GF-D8 (cell line): ENCODE results near the gene PRAC1.
A peak's percentile ranks its signal among the peaks of the same experiment; 100 is the strongest.

ENCODE experiments used
- DNase-seq: peaks from one replicate; lab custom pipeline; 2025; lab: John Stamatoyannopoulos, UW

Gene PRAC1

DNA sequence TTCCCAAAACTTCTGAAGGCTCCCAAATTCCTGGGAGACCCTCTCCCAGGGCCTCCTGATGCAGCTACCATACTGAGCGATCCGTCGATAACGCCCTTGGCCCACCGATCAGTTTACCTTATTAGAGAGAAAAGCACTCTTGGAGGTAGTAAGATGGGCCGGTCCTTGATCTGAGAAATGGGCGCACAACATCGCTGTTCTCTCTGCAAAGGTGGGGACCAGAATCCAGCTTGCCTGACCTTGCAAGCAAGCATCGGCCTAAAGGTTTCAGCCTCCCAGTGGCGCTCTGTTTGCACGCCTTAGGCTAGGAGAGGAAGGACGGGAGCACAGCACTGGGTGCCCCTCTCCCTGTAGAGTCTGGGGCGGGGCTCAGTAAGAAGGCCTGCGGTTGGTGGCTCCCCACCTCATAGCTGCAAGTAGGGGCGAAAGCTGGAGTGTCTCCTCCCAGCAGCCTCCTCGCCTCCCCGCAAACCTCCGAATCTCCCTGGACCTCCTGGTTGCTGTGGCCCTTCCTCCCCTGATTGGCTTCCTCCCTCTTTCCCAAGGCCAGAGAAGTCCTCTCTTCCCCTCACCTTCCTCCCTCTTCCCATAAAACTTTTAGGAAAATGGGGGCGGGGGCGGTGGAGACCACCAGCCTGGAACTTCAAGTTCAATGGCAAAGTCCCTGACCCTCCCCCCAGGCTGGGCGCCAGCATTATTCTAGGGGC, at the start of gene PRAC1:
Gene PRAC1 (minus strand): TSS at position 318 of the 707 bp plus-strand sequence. CDS start 126 bp downstream, at position 192.
- DNase-seq, result no peak

DNA sequence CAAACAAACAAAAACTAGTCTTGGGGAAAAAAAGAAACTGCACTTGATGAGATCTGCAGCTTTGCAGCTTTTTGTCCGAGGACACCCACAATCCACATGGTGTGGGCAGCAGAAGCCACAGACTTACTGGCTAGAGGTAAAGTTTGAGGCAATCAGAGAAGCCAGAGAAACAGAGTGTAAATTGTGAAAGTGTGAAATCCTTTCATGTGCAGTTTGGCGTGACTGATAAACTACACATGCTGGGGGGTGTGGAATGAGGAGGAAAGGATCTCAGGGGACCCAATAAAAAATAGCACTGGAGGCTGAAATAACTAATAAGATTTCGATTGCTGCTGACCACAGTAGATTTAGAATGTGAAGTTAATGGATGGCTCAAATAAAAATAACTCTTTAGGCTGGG, 48.6 kb upstream of the PRAC1 start:
- DNase-seq, result peak; percentile 2

DNA sequence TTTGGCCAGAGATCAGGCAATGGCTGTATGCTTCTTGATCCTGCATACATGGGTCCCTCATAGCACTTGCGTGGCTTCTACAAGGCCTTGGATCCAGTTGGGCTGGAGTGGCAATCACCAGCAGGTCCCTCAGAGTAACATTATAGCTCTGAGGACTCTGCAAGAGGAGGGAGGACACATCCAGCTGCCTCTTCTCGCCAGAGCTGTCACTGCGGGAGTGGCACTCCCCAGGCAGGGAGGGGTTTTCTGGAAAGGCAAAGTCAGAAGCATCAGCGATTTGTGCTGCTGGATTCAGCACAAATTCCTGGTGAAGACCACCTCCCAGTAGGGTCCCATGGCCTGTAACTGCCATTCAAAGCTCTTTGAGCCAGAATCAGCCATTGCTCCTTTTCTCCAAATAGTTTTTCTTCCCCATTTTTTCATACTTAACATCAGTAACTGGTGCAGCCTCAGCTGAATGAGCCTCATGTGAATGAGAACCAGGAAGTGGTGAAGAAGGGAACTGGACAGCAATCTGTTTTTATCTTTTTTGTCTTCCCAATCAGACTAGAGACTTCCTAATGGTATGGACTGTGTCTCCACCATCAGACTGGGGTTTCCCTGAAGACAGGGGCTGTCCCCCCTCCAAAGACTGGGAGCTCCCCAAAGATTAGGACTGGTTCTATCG, 46.8 kb upstream of the PRAC1 start:
- DNase-seq, result no peak

DNA sequence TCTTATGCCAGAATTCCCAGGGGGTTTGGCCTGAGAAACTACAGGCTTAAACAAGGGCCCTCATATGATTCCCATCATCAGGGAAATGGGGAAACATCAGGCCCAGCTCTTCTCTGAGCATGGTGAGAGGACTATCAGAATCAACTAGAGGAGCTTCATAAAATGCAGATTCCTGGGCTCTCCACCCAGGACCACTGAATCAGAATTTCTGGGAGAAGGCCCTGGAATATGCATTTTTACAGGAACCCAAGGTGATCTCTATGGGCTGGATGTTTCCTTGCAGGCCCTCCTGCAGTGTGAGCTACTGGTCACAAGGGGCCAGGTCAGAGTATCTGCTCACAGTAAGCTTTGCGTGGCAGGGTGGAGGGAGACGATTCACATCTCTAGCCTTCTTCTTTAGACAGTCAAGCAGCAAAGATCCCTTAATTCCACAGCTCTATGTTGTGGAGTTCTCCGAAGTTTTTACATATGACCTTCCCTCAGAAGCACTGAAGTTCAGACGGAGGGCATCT, 45.0 kb upstream of the PRAC1 start:
- no peak for DNase-seq

DNA sequence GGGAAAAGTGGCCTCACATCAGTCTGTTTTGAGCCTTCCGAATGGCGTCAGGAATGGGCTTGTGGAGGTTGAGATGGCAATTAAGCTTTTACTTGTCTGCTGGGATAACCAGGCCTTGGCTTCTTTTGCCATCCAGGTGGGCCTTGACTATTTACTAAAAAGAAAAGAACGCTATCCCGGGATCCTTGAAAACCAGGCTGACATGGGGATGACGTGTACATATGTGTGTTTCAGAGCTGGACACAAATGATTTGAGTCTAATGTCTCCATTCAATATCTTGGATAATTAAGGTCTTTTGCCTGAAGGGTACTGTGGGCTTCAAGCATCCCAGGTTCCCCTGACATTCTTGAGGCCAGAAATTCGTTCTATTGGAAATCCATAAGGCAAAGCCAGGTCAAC, 38.8 kb upstream of the PRAC1 start:
- DNase-seq, result no peak

DNA sequence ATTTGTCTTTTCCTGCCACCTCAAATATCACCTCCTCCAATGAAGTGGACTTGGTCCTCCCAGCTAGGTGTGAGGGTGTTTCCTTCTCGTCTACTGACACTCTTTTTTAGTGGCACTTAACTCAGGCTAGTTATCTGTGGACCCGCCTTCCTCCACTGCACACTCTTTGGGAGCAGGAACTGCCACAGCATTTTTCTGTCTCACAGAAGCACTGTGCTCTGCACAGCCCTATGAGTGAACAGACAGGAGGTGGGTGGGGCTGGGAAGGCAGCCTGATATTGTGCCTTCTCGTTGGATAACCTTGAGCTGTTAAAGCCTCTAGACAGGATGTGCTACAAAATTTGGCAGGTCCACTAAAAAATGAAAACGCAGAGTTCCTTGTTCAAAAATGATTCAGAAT, 38.1 kb upstream of the PRAC1 start:
- no peak for DNase-seq

DNA sequence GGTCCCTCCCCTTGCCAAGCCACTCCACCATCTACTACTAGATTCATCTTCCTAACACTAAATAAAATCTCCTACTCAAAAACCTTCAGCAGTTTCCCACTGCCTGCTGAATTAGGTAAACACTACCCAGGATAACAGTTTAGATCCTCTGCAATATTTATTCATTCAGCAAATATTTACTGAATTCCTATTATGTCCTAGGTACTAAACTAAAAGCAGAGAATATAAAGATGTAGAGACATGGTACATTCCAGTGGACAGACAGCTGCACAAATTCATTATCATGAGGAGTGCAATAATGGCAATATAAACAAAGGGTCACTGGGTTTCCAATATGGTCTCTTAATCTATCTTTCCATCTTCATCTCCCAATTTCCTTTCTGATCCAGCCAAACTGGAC, 37.0 kb upstream of the PRAC1 start:
- no peak for DNase-seq

DNA sequence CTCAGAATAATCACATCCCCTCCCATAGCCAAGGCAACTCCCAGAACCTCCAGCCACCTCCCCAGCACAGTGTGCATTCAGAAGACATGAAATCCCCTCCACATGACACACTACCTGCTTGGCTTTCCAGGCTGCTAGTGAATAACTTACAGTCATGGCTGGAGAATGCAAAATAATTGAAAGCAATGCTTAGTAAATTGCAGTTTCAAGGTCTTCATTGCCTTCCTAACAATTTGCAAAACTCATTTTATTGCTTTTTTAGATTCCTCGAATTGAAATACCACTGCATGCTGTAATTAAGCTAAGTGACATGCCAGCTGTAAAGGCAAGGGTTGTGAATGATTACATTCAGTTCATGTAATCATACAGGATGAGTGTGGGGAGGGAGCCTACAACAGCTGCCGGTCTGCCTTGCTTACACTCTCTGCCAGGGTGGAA, 35.2 kb upstream of the PRAC1 start:
- no peak for DNase-seq

DNA sequence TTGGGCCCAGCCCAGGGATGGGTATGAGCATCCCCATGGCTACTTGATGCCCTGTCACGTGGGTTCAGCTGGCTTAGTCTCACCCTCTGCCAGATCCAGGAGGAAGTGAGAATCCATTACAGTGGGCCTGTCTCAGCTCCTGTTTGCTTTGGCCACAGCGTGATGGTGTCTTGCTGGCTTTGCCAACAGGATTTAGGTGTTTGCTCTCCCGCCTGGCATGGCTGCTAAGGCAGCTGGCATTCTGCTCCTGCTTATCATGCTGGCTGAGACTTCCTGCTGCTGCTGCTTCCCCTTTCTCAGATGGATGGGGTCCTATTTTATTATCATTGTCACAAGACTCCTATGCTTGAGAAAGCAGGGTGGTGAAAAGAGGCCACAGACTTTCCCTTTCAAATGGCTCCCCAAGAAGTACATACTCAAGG, 34.5 kb upstream of the PRAC1 start:
- DNase-seq, result peak; percentile 70

DNA sequence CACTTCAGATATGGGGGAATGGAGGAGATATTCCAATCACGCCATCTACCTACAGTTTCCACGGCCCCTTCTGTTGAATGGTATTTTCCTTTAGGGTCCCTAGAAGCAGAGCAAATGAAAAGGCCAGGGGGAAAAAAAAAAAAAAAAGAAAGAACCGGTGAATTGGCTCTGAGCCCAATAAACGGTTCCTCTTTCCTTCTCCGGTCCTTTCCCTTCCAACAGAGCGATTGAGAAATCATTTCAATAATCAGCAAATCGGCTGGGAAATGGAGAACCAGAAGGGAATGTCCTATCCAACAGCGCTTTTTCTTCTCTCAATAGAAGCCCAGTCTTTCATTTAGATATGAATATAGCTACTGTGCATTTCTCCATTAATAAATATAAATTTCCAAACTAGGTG, 33.0 kb upstream of the PRAC1 start:
- peak; percentile 7 for DNase-seq

DNA sequence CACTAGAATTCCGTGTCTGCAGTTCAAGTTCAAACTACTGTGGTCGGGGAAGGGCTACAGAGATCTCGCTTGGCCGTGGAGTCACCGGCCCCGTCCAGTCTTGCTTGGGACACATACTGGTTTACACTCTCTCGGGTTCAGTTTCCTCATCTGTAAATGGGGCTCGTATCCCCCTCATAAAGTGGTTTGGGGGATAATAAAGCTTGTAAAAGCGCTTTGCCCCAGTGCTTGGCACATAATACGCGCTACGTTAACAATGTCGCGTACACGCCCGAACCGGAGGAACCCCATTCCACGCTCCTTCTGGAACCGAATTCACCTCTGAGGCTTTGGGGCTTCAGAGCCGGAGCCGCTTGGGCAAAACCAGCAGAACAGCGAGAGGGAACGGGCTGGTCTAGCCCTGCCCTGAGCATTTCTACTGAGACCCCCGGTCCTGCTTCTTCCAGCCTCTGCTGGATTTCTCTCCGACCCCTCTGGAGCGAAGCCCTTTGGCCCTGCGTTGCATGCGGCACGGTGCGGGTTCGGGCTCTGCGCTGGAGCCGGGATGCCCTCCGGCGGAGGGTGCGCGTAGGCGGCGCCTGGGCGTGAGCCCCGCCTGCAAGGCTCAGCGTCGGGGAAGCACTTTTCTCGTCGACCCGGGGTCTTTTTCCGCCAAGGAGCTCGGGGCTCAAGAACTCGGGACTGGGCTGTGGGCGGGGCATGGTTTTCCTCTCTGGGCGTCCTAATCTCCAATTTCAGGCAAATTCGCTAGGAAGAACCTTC, 32.4 kb upstream of the PRAC1 start:
- DNase-seq, result no peak

DNA sequence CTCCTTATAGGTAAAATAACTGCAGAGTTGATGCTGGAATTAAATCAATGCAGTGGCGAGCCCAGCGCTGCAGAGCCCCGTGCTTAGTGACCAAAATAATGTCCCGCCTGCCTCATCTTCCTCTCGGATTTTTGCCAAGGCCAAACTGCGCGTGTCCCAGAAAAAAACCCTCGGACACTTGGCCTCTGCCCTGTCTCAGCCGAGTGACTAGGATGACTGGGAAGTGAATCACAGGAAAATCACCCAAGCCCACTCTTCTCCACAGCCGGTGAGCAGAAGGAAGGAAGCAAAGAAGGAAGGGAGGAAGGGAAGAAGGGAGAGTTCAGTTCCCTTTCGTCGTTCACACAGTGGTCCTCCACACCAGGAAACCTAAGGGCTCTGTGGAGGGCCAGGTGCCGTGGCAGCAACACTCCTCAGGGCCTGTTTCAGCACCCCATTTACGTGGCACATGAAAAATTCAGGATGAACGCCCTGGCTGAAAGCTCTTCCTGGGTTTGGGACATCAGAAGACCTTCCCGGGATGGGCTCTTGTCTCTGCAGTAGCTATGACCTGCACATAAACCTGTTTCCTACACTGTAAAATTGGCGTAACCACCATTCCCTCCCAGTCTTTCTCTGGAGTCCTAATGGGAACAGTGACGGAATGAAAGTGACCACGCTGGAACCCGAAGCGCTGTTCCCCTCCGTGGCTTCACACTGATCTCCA, 31.6 kb upstream of the PRAC1 start:
- no peak for DNase-seq

DNA sequence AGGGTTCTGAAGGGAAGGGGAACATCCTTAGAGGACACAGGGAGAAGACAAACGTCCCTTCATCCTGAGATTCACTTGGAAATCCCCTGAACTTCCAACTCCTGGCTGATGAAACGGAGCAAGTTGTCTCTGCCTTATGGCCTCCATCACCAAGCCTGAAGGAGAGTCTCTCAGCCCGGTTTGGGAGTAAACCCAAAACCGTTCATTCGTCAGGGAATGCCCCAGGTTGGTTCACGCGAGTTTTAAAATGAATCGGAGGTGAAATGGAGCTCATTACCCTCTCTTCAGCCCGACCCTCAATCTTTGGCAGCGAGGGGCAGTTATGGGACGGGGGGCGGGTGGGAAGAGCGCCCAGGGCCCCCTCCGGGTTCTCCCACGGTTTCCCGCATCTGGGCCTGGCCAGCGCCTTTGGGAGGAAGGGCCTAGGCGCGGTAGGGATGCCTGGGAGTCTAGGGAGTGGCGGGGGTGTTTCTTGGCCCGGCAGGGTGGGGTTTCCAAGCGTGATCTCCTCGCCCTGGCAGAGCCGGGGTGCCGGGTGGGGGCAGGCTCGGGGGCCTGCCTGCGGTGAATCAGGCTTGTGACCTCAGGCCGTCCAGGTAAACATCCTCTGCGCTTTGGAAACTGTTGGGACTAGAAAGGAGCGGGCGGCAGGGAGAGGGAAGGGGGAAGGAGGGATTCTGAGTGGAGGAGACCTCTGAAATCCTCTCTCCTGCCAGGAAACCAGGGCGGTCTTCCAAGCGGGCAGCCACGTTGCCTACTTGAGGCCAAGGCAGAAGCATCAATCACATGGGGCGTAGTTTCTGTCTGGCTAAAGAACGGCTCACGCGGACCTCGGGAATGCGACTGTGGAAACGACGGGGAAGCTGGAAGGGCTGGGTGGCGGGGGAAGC, 30.3 kb upstream of the PRAC1 start:
- DNase-seq, result no peak

DNA sequence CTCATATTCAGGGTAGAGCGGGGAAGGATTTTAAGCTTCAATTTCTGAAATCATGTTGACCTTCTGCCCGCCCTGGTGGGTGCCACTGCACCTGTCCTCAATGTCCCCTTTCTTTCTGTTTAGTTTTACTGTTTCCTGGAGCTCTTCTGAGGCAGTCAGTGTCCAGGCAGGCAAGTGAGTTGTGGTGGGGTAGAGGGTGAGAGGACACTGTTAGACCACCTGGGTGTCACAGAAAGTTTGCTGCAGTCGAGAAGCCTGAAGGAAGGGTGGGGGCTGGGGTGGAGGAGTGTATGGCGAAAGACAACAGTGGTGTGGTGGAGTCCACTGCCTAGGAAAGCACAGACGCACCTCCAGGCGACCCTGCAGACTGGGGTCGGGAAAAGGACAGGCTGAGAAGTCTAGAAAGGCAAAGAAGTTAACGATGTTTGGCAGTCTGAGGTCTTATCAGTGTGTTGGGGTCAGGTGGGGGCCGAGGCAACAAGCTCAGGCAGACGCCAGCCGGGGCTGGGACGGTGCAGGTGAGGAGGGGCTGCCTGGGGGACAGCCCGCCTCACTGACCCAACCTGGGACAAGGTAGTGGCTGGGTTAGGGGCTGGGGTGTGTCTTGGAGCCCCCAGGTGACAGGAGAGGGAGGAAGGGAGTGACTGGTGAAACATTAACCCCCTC, 29.5 kb upstream of the PRAC1 start:
- DNase-seq, result no peak

DNA sequence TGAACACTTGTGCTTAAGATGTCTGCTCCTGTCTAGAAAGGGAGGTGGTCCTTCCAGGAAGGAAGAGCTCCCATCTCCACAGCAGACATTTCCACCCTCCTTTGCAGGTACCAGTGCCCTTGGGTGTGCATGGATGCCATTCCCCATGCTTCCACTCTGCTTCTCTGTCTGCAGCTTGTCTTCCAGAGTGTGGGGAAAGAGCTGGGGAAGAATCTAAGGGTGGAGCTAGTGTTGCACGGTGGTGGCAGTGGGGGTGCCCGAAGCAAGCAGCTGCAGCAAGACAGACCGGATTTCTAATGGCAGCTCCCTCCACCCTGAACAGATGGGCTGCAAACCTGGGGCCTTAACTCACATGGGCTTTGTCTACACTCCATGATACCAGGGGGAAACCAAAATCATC, 28.9 kb upstream of the PRAC1 start:
- no peak for DNase-seq

DNA sequence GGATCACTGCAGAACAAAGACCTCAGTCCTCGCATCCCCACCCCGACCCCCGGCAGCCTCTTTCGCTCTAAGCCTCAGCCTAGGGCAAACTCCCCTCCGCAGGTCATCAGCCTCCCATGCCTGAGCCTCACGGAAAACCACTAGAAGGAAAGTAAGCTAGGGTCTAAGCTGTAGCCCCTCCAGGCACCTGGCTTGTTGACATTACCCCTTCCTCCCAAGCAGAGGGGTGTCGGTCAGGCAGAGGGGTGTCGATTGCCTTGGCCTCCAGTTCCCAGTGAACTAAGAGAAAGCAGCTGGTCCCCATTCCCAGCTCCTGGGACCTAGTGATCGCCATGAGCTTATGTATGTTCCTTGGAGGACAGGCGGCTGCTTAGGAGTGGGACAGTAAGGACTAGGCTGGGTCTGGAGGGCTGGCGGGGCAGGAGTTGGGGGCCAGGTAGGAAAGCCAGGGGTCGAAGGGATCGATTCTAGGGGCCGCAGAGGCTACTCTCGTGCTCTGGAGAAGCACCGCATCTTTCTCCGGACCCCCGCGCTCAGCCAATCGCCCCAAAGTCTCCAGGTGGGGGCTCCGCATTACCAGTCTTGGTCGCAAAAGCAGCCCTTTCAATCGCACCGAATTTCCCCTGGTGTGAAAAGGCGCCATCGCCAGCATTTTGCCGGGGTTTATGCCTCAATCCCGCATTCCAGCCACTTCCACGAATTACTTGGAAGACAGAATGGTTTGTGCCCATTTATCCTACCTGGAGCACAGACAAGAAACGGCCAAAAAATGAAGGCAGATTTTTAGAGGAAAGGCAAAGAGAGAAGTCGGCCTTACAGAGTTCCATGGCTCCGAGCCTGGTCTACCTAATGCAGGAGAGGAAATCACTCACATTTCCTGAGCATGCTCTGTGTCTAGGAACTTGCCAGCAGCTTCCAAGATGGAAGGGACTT, 27.6 kb upstream of the PRAC1 start:
- no peak for DNase-seq

DNA sequence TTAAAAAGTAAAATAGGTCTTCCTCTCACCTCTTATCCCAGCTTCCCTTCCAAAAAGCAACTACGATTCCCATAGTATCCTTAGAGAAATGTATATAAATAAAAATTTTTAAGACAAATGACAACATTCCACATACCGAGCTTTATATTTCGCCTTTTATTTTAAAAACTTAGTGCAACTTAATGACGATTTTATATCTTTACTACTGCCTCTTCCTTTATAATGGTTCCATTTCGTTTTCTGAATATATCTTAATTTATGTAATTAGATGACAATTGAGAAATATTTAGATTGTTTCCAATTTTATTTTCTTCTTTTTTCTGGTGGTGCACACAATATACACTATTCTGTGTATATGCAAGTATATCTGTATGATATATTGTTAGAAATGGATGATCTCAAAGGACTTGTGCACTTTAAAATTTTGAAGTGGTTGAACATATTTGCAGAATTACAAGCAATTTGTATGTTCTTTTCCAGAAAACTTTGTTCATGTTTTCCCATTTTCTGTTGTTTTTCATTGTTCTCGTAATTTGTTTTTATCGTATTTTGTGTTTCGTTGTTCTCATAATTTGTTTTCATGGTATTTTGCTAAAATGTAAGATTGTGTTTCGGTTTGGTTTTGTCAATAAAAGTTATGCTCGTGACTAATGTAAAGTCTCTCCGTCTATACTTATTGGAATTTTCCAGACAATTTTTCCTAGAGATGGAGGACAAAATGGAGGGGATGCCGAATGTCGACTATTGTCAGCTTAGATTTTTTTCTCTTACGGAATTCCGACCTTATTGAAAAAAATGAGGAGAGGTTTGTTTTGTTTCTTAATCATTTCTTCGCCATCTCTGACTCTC, 26.6 kb upstream of the PRAC1 start:
- no peak for DNase-seq
